Nephron progenitor cell (in vitro differentiated cells): ENCODE measurements around the gene PADI4.
A peak's percentile ranks its signal among the peaks of the same experiment; 100 is the strongest.

Source experiments
- DNase-seq: peaks from one replicate; pipeline ENCODE4 v3.0.0; 2021
- H3K27ac Mint-ChIP-seq: 2 replicates; pipeline ENCODE4 v1.8.0; 2021; ENCODE audit warnings: mild to moderate bottlenecking, moderate library complexity, mixed read lengths
- H3K27me3 Mint-ChIP-seq: 2 replicates; pipeline ENCODE4 v1.8.0; 2021; ENCODE audit warnings: mild to moderate bottlenecking, low read depth, mixed read lengths; ENCODE audit not compliant: poor library complexity
- H3K36me3 Mint-ChIP-seq: 2 replicates; pipeline ENCODE4 v1.8.0; 2021; ENCODE audit warnings: low read depth, mixed read lengths
- H3K4me1 Mint-ChIP-seq: 2 replicates; pipeline ENCODE4 v1.8.0; 2021; ENCODE audit warnings: mixed read lengths
- H3K4me3 Mint-ChIP-seq: 2 replicates; pipeline ENCODE4 v1.8.0; 2021; ENCODE audit warnings: mild to moderate bottlenecking, moderate library complexity, mixed read lengths
- H3K9me3 Mint-ChIP-seq: 2 replicates; pipeline ENCODE4 v1.8.0; 2021; ENCODE audit warnings: mild to moderate bottlenecking, moderate library complexity, mixed read lengths
- CTCF ChIP-seq: fragments of 200-600 bp; sonication (generic); IDR thresholded peaks from 2 replicates; pipeline ENCODE4 v1.5.0; 2021; ENCODE audit warnings: antibody characterized with exemption

PADI4 gene

GRCh38 chr1:17287130-17287776 is 20.7 kb upstream of the PADI4 start:
- no peak for DNase-seq
- H3K27ac Mint-ChIP-seq = no peak overlapping the region
- no peaks in the 10 kb centered on the region for H3K36me3 Mint-ChIP-seq
- H3K4me3 Mint-ChIP-seq = no peak overlapping the region
- H3K9me3 Mint-ChIP-seq = no peaks in the 10 kb centered on the region
- TF ChIP-seq CTCF = no peak
- H3K4me1 Mint-ChIP-seq = peaks cover 8% of the 10 kb centered on the region
- peaks cover 42% of the 10 kb centered on the region for H3K27me3 Mint-ChIP-seq

GRCh38 chr1:17289721-17290120 is 18.3 kb upstream of the PADI4 start:
- no peaks in the 10 kb centered on the region for H3K36me3 Mint-ChIP-seq
- no peak for DNase-seq
- no peak overlapping the region for H3K4me3 Mint-ChIP-seq
- H3K27me3 Mint-ChIP-seq = peaks cover 26% of the 10 kb centered on the region
- peaks cover 21% of the 10 kb centered on the region for H3K4me1 Mint-ChIP-seq
- H3K27ac Mint-ChIP-seq = peak overlapping the region; percentile 39
- no peak for TF ChIP-seq CTCF
- no peaks in the 10 kb centered on the region for H3K9me3 Mint-ChIP-seq

- H3K4me1 Mint-ChIP-seq = peaks cover 21% of the 10 kb centered on the region
- peaks cover 24% of the 10 kb centered on the region for H3K27me3 Mint-ChIP-seq
- no peak overlapping the region for H3K4me3 Mint-ChIP-seq
- H3K9me3 Mint-ChIP-seq = no peaks in the 10 kb centered on the region
- no peaks in the 10 kb centered on the region for H3K36me3 Mint-ChIP-seq
- TF ChIP-seq CTCF = no peak
- no peak overlapping the region for H3K27ac Mint-ChIP-seq
- no peak for DNase-seq
Measured at GRCh38 chr1:17290553-17290952, 17.4 kb upstream of the PADI4 start.

- Mint-ChIP-seq H3K27me3 (peaks cover 22% of the 10 kb centered on the region), H3K27ac (no peak overlapping the region)
Measured at GRCh38 chr1:17292299-17293160, 15.5 kb upstream of the PADI4 start.

GRCh38 chr1:17293681-17294425 is 14.1 kb upstream of the PADI4 start:
- H3K9me3 Mint-ChIP-seq = peaks cover 2% of the 10 kb centered on the region
- H3K4me1 Mint-ChIP-seq = peaks cover 21% of the 10 kb centered on the region
- H3K27me3 Mint-ChIP-seq = peaks cover 22% of the 10 kb centered on the region
- no peak for DNase-seq
- H3K27ac Mint-ChIP-seq = peak overlapping the region; percentile 10
- H3K36me3 Mint-ChIP-seq = no peaks in the 10 kb centered on the region
- H3K4me3 Mint-ChIP-seq = no peak overlapping the region
- no peak for TF ChIP-seq CTCF

More at GRCh38 chr1:17292299-17293160, 15.5 kb upstream of the PADI4 start:
- Mint-ChIP-seq H3K36me3 (no peaks in the 10 kb centered on the region), H3K9me3 (no peaks in the 10 kb centered on the region), H3K4me1 (peaks cover 21% of the 10 kb centered on the region), H3K4me3 (no peak overlapping the region)
- no peak for DNase-seq
- no peak for TF ChIP-seq CTCF
